Keratinocyte (primary cell): Measurements from ENCODE around the gene CD226. TPM values are rescaled to one million over a fixed set of nuclear protein-coding genes. Genes with fewer than 3 reads are reported as not detected.

ENCODE experiments used
- DNase-seq: peaks from one replicate; pipeline ENCODE4 v3.0.0-alpha.2; 2011; ENCODE audit warnings: low read depth, missing footprints, low spot score
- FAIRE-seq: peaks from 2 replicates; lab custom pipeline; 2011; peaks lifted over from hg19 to GRCh38; lab: Jason Lieb, UNC
- H2AFZ ChIP-seq: 2 replicates; pipeline ENCODE4 v1.6.0; 2012; ENCODE audit warnings: low read length, control low read depth, inconsistent platforms; ENCODE audit not compliant: control insufficient read depth
- H3K27ac ChIP-seq: 2 replicates; pipeline ENCODE4 v1.5.1; 2011; ENCODE audit warnings: low read length; ENCODE audit not compliant: control insufficient read depth, insufficient read depth
- H3K27me3 ChIP-seq: 3 replicates; pipeline ENCODE4 v1.6.0; 2011; ENCODE audit warnings: low read length; ENCODE audit not compliant: control insufficient read depth, insufficient read depth; ENCODE audit errors: extremely low read depth
- H3K36me3 ChIP-seq, 2 experiments: 2 replicates in 1 of 2; 3 replicates in 1 of 2; pipeline ENCODE4 v1.5.1; 2011; ENCODE audit warnings: low read length in 2 of 2, mild to moderate bottlenecking in 1 of 2; ENCODE audit not compliant: control insufficient read depth in 2 of 2, insufficient read depth in 2 of 2; ENCODE audit errors: extremely low read depth in 1 of 2
- H3K4me1 ChIP-seq: 3 replicates; pipeline ENCODE4 v1.5.1; 2011; ENCODE audit warnings: low read length; ENCODE audit not compliant: control insufficient read depth, insufficient read depth; ENCODE audit errors: extremely low read depth
- H3K4me2 ChIP-seq: 3 replicates; pipeline ENCODE4 v1.6.0; 2011; ENCODE audit warnings: low read depth, low read length; ENCODE audit not compliant: control insufficient read depth, insufficient read depth; ENCODE audit errors: extremely low read depth
- H3K4me3 ChIP-seq, 3 experiments: fragments of 200-600 bp in 1 of 3; sonication (generic) in 1 of 3; 2 replicates in 2 of 3; 3 replicates in 1 of 3; pipeline ENCODE4 v1.5.1; 2011 to 2016; ENCODE audit warnings: low read length in 3 of 3, mild to moderate bottlenecking in 3 of 3, control low read depth in 2 of 3, inconsistent platforms in 1 of 3, low read depth in 1 of 3, mixed read lengths in 1 of 3, mixed run types in 1 of 3, moderate library complexity in 1 of 3; ENCODE audit not compliant: control insufficient read depth in 2 of 3, insufficient read depth in 2 of 3; ENCODE audit errors: extremely low read depth in 1 of 3
- H3K79me2 ChIP-seq: 2 replicates; pipeline ENCODE4 v1.6.0; 2012; ENCODE audit warnings: low read length; ENCODE audit not compliant: control insufficient read depth, insufficient read depth
- H3K9ac ChIP-seq: 3 replicates; pipeline ENCODE4 v1.6.0; 2011; ENCODE audit warnings: low read length; ENCODE audit not compliant: control insufficient read depth, insufficient read depth; ENCODE audit errors: extremely low read depth
- H3K9me1 ChIP-seq: 3 replicates; pipeline ENCODE4 v1.6.0; 2011; ENCODE audit warnings: low read length; ENCODE audit not compliant: control insufficient read depth, insufficient read depth; ENCODE audit errors: extremely low read depth
- H3K9me3 ChIP-seq: 2 replicates; pipeline ENCODE4 v1.5.1; 2012; ENCODE audit warnings: low read depth, low read length; ENCODE audit not compliant: control insufficient read depth
- H4K20me1 ChIP-seq: 3 replicates; pipeline ENCODE4 v1.6.0; 2011; ENCODE audit warnings: low read length; ENCODE audit not compliant: control insufficient read depth, insufficient read depth; ENCODE audit errors: extremely low read depth
- CTCF ChIP-seq, 3 experiments: IDR thresholded peaks in 1 of 3; conservative IDR thresholded peaks in 1 of 3; optimal IDR thresholded peaks in 1 of 3; 2 replicates in 2 of 3; 3 replicates in 1 of 3; pipeline versions ENCODE3 to v1.5.1; 2011; ENCODE audit warnings: low read length in 3 of 3, mild to moderate bottlenecking in 3 of 3, moderate library complexity in 2 of 3, control low read depth in 1 of 3, inconsistent platforms in 1 of 3; ENCODE audit not compliant: insufficient read depth in 2 of 3; ENCODE audit errors: extremely low read depth in 1 of 3
- EZH2 ChIP-seq: IDR thresholded peaks from one replicate; pipeline ENCODE4 v1.6.1; 2012; ENCODE audit warnings: inconsistent platforms, mild to moderate bottlenecking, low read length, moderate library complexity
- dilution Hi-C: fragments of 300-500 bp; cut with MboI; formaldehyde crosslinking; loops from one replicate; pipeline ENCODE4 v1.7.0; 2020; ENCODE audit warnings: low sequenced_read_pairs; ENCODE audit not compliant: extremely low pct_ligation_motif_present
- polyA plus RNA-seq, 5 experiments: library from polyadenylated mRNA; depleted of rRNA in 3 of 5; stranded (reverse) in 3 of 5; stranded (forward) in 1 of 5; unstranded in 1 of 5; fragments of >200 nt; gene quantifications; 1 replicate in 1 of 5; 2 replicates in 3 of 5; 3 replicates in 1 of 5; pipeline versions ENCODE4 v1.2.1 to v1.2.3, GENCODE V29; 2011 to 2012; ENCODE audit warnings: missing spikeins in 2 of 5, low read depth in 1 of 5, low replicate concordance in 1 of 5

The CD226 gene
- polyA plus RNA-seq, 1 donor (not counting 4 experiments of a cell fraction or from before 2014, with no cell fraction given) = 1.3 TPM

GRCh38 chr18:69957747-69958146 is 10.1 kb upstream of the CD226 start:
- Histone ChIP-seq H3K36me3 (peaks cover 3 to 6% of the 10 kb centered on the region in 2 experiments), H3K9me3 (no peaks in the 10 kb centered on the region), H3K27ac (no peak overlapping the region), H2AFZ (no peak overlapping the region), H4K20me1 (no peaks in the 10 kb centered on the region), H3K27me3 (no peaks in the 10 kb centered on the region), H3K4me1 (no peaks in the 10 kb centered on the region), H3K79me2 (no peaks in the 10 kb centered on the region), H3K9me1 (no peaks in the 10 kb centered on the region), H3K4me3 (no peak overlapping the region), H3K9ac (no peak overlapping the region), H3K4me2 (no peak overlapping the region)
- DNase-seq (no peak), FAIRE-seq (no peak)
- TF ChIP-seq EZH2 = no peak
- TF ChIP-seq CTCF (optimal IDR thresholded peaks at IDR 0.05 in 1 of 3, IDR thresholded peaks at IDR 0.05 in 1 of 3, conservative IDR thresholded peaks at IDR 0.05 in 1 of 3; ENCODE audit: extremely low read depth in 1 of 3, insufficient read depth in 2 of 3, low read length in 3 of 3) = no peak
- dilution Hi-C loops = no loop called here

- TF ChIP-seq CTCF (optimal IDR thresholded peaks at IDR 0.05 in 1 of 3, IDR thresholded peaks at IDR 0.05 in 1 of 3, conservative IDR thresholded peaks at IDR 0.05 in 1 of 3; ENCODE audit: extremely low read depth in 1 of 3, insufficient read depth in 2 of 3, low read length in 3 of 3) = no peak
- no peak for TF ChIP-seq EZH2
- Histone ChIP-seq H2AFZ (no peak overlapping the region), H3K79me2 (no peaks in the 10 kb centered on the region), H3K9me3 (no peaks in the 10 kb centered on the region), H3K27ac (no peak overlapping the region), H4K20me1 (no peaks in the 10 kb centered on the region), H3K27me3 (no peaks in the 10 kb centered on the region), H3K4me2 (no peak overlapping the region), H3K36me3 (peaks cover 0 to 3% of the 10 kb centered on the region in 2 experiments), H3K4me1 (no peaks in the 10 kb centered on the region), H3K4me3 (no peak overlapping the region), H3K9me1 (no peaks in the 10 kb centered on the region), H3K9ac (no peak overlapping the region)
- dilution Hi-C loops = no loop called here
- DNase-seq (no peak), FAIRE-seq (no peak)
Measured at GRCh38 chr18:69956665-69957620, 9.3 kb upstream of the CD226 start.
